Measurements from ENCODE around the gene NEXN.

NEXN gene

DNA sequence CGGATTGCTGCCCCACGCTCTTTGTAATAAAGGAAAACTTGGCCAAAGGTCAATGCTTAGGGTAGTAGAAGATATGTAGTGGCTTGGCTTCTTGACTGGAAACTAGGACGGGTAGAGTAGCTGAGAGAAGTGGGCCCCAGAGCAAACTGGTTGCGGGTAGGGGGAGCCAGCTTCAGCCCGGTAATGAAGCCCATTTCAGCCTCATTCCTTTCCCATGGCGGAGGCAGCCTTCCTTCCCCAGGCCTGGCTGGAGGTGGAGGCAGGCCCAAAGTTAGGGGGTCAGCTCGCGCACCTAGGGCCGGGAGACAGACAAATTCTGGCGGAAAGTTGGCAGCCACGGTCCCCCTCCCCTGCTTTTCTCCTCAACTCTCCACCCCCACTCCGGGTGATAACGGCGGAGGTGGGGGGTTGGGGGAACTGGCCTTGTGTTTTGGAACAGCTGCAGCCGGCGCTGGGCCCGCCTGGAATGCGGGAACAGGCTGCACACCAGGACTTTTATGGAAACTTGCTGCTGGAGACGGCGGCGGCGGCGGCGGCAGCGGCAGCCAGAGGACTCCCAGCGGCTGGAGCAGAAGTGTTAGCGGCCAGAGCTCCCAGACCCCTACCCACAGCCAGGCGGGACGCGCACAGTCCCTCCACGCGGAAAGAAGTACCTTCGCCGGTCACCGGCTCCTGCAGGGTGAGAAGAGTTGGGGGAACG lies at the start of gene NEXN:
TSS of gene NEXN (plus strand) at position 544 of the 700 bp plus-strand sequence. CDS start 27,483 bp downstream, outside the sequence.
- no peak for DNase-seq

DNA sequence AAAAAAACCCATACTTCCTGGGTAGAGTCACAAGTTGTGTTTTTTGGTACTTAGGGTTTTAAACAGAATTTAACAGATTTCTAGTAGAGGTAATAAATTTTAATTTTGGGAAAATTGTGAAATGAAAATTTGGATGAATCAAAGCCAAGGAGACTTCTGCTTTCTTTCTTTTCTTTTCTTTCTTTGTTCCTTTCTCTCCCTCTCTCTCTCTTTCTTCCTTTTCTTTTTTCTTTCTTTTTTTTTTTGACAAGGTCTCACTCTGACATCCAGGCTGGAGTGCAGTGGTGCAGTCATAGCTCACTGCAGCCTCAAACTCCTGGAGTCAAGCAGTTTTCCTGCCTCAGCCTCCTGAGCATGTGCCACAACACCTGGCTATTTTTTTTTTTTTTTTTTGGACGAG lies 46.9 kb upstream of the NEXN start:
- no peak for DNase-seq

DNA sequence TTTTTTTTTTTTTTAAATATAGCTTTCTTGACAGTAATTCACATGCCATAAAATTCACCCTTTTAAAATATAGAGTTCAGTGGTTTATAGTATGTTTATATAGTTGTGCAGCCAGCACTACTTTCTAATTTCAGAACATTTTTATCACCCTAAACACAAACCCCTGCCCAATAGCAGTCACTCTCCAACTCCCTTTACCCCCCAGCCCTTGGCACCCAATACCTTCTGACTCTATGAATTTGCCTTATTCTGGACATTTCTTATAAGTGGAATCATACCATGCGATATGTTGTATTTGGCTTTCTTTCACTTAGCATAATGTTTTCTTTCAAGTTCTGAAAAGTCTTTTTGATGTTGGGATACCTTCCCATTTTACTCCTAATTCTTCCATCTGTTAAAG lies 42.5 kb upstream of the NEXN start:
- no peak for DNase-seq

DNA sequence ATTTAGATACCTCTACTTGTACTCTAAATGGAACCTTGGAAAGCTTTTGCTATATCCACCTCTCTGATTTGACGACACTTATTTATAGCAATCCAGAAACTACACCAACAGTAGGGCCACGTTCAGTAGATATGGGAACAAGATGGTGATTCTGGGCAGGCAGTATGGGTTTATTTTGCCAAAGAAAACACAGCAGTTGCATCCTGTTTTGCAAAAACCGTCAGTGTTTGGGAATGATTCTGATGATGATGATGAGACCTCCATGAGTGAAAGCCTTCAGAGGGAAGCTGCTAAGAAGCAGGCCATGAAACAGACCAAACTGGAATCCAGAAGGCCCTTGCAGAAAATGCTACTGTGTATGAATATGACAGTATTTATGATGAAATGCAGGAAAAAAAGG lies 41.5 kb upstream of the NEXN start:
- no peak for DNase-seq

DNA sequence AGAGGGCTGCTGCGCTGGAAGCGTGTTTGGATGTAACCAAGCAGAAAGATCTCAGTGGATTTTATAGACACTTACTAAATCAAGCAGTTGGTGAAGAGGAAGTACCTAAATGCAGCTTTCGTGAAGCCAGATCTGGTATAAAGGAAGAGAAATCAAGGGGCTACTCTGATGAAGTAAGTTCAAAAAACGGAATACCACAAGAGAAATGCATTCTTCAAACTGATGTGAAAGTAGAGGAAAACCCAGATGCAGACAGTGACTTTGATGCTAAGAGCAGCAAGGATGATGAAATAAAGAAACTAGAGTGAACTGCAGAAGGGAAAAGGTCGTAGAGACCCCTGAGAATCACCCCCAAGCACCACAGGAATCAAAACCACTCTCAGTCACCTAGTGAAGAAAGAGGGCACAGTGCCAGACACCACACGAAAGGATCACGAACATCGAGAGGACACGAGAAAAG lies 40.8 kb upstream of the NEXN start:
- DNase-seq = no peak

DNA sequence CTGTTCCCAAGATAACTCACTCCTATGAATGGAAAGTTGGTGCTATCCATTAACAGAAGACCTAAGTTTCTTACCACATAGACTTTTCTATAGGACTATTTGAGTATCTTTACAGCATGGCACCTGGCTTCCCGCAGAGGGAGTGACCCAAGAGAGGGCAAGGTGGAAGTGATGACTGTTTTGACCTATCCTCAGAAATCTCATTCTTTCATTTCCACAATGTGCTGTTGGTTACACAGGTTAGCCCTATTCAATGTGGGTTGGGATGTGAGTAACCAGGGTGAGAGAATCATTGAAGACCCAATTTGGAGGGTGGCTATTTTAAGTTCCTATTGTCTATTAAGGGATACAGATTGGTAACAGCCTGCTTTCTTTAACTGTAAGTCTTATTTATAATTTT lies 38.3 kb upstream of the NEXN start:
- no peak for DNase-seq

DNA sequence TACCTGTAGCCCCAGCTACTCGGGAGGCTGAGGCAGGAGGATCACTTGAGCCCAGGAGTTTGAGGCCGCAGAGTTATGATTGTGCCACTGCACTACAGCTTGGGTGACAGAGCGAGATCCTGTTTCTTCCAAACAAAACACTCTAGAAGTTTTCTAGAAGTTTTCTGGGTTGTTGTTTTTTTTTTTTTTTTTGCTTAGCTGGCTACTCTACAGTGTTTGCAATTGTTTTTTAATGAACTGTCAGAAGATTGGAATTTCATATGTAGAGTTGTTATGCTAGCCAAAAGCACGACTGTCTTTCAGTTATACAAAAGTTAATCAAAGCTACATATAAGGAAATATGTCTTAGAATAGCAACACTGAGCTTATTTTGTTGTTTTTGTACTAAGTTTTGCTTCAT lies 30.9 kb upstream of the NEXN start:
- no peak for DNase-seq

DNA sequence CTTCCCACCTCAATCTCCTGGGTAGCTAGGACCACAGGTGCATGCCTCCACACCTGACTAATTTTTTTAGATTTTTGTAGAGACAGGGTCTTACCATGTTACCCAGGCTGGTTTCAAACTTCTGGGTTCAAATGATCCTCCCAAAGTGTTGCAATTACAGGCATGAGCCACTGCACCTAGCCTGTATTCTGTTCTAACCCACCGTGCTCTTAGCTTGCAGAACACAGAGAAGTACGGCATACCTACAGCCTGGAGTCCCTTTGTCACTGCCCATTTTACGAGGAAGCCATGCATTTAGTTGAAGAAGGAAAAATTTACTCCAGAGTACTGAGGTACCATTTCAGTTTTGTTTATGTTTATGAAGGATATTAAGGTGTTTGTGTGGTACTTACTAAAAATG lies 29.7 kb upstream of the NEXN start:
- DNase-seq = no peak

DNA sequence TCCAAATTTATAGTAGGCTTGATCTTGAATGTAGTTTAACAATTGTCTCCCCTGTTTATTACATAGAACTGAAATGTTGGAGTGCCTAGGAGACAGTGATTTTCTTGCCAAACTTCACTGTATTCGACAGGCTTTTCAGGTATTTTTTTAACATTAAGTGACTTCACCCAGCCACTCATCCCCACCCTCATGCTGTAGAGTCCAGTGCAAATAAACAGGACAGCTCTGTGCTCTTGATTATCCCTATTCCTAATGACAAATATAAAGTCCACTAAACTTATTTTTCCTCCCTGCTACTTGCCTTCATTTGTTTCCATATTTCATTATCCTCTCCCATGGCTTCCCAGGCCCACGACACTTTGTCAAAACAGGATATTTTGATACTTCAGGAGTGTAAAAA lies 29.2 kb upstream of the NEXN start:
- DNase-seq = no peak

DNA sequence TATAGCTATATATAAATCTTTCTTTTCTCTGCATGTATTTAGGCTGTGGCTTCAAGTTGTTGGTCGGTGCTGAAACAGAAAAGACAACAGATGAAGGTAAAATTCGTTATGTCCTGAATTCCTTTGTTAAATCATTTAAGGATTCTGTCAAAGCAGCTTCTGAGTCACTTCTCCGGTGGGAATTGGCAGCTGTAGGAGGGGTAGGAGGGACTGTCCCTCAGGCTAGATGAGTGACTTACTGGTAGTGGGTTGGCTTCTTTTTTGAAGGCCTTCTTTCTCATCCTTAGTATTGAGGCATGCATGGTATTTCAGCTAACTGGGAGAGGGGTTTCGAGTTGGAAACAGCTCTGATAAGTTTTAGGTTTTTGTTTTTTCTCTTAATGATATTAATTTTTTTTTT lies 22.1 kb upstream of the NEXN start:
- no peak for DNase-seq

DNA sequence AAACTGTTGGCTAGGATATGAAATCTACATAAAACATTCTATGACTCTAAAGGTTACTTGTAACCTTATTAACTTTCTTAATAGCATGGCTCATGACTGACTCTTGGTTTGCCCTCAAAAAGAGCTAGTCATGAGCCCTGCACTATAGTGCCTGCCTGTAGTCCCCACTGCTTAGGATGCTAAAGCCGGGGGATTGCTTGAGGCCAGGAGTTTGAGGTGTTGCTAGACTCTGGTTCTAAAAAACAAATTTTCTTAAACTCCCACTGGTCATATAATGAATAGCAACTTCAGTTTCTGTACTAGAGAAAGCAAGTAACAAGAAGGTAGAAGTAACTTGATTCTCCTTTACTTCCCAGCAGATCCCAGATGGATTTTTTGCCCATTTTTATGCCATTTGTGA lies 15.8 kb upstream of the NEXN start:
- DNase-seq = no peak

DNA sequence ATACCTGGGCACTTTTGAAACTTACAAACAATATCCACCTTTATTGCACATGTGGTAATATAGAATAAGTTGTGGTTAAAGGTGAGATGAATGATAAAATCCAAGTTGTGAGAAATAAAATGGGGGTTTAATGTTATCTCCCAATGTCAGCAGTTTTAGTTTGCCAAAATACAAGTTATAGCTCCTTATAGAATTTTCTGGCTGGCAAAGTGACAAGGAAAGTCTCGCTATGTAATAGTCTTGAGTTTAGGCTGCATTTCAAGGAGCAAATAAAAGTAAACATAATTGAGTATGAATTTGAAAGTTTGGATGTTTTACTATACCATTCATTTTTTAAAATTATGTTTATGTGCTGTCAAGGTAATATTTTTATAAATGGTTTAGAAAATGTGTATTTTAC lies 15.0 kb upstream of the NEXN start:
- no peak for DNase-seq

DNA sequence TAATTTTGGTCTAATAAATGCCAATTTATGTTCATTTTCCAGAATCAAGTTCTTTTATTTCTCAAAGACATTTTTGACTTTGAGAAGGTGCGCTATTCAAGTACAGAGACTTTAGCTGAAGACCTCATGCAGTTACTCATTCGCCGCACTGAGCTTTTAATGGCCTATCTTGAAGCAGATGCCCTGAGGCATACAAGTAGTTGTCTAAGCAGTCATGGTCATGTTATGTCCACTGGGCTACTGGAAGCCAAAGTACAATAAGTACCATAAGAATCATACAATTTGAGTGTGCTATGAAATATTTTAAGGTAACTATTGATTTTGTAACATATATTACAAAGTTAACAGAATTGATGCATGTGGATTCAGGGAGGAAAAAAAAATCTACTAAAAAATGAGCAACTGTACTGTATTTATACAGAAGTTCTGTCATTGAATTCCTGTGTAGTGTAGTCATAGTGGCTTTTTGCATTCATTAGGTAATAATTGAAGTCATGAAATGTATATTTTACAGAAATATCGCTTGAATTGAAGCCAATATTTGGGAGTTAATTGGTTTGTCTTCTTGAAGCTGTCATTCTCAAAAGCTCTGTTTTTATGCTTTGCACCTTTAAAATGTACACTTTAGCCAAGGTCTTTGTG lies 13.5 kb upstream of the NEXN start:
- DNase-seq = no peak

DNA sequence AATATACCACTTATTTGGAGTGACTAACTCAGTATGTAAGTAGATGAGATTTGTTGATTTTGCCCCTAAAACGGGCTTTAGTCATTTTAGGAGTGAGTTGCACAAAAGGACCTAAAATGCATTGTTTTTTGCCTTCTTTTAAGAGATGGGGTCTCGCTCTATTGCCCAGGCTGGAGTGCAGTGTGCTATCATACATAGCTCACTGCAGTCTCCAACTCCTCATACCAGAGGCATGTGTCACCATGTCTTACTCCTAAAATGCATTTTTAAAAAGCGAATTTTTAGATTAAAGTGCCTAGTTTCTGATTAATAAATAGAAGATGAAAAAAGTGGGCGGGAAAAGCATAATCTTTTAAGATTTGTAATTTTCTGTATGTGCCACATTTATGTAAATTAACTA lies 11.5 kb upstream of the NEXN start:
- DNase-seq = no peak

DNA sequence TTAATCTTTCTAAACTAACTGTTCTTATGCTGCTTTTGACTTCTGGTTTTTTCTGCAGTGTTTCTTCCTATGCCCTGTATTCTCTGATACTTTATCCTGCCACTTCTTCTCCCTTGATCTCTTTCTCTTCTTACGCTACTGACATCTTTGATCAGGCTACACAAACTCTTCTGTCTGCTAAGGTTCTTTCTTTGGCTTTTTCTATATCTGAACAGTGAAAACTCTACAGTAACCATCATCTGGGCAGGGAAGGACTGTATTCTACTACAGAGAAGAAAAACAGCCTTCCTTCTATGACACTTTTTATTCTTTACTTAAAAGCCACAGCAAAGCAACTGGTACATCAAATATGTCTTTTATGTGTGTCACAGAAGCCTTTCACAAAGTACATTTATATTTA lies 7.4 kb upstream of the NEXN start:
- no peak for DNase-seq

DNA sequence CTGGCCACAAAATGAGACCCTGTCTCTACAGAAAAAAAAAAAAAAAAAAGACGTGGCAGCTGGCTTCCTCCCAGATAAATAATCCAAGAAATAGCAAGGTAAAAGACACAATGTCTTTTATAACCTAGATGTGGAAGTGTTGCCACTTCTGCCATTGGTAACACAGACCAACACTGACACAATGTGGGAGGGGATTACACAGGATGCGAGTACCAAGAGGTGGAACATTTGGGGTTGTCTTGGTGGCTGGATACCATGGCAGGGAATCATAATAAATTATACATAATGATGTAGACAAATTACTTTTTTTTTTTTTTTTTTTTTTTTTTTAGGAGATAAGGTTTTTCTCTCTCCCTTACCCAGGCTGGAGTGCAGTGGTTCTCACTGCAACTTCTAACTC lies 6.0 kb upstream of the NEXN start:
- no peak for DNase-seq

DNA sequence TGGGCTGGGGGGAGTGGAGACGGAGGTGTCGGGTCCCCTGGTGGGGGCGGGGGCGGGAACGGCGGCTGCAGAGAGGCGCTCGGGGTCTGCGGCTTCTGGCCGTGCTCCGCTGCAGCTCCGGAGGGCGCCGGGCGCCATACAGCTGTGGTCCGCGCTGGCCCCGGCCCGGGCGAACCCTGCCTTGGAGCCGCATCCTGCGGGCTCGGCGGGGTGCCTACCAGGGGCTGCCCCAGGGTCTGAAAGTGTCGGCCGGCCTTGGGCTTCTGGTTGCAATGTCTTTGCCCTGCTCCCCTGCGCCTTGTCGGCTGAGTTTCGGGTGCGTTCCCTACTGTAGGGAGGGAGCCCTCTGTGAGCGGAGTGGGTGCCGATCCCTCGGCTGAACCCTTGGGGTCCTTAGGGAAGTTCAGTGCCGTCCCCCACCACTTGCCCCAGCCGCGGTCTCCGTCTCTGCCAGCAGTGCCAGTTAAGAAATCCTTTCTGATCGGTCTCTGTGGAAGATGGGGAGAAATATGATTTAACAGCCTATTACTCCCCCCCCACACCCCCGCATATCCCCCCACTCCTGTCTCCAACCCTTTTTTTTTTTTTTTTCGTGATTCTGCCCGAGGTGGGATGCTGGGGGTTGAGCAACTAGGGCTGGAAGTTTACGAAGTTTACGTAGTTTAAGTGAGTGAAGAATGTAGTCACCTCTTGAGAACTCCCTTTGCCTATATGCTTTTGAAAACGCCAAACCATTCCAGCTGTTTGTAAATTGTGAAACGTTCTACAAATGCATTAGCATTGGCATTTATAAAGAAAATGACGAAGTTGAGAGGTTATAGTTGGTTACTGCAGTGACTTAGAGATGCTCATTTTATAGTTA lies 588 bp downstream of the NEXN start:
- no peak for DNase-seq

DNA sequence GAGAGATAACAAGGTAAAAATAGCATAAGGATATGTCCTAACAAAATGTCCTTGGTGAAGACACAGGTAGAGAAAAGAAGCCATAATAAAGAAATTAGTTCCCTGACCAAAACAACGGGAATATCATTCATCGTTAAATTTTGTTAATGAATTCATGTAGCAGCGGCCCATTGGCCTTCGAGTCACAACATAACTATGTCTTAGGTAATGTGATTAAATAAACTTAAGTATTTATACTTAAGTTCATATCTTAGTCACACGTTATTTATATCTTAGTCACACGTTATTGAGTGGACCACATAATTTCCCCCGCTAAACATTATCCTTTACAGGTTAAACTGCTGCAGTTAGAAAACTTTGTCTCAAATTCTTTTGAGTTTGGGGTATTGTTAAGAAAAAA lies 1.2 kb downstream of the NEXN start:
- DNase-seq = no peak

DNA sequence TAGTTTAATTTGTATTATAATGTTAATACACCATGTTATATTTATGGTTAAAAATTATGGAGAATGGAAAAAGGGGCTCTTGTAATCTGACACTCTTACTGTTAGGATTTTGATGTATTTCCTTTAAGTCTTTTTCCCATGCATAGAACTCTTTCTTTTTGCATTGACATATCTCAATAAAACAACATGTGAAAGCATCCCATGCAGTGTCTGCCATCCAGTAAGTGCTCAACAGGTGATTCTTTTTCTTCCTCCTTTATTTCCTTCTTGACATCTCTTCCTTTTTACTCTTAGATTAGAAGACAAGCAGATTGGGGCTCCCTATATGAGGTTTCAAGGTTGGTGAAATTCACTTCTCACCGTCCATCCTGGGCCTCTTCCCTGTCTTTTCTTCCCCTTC lies 2.8 kb downstream of the NEXN start:
- DNase-seq = no peak

DNA sequence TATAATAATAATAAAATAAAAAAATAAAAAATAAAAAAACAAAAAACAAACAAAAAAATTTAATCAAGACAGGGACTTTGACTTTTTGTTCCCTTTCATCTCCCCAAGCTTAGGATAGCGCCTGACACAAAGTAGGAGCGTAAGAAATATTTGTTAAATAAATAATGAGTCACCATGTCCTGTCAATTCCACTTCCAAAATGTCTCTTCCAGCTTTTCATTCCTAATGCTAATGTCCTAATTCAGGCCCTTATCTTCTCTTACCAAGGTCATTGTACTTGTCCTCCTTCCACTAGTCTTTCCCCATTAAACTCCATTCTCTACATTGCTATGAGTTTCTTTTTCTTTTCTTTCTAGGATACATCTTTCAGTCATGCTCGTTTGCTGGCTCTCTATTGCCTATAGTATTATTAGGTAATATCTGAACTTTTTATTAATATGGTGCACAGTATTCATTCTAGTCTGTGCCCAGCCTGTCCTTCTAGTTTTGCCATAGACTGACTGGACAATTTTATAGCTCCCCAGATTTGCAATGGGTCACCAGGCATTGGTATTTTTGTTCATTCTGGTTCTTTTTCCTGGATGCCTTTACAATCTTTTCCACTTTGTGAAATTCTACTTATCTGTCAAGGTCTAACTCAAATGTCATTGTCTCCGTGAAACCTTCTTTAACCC lies 11.4 kb downstream of the NEXN start:
- no peak for DNase-seq

DNA sequence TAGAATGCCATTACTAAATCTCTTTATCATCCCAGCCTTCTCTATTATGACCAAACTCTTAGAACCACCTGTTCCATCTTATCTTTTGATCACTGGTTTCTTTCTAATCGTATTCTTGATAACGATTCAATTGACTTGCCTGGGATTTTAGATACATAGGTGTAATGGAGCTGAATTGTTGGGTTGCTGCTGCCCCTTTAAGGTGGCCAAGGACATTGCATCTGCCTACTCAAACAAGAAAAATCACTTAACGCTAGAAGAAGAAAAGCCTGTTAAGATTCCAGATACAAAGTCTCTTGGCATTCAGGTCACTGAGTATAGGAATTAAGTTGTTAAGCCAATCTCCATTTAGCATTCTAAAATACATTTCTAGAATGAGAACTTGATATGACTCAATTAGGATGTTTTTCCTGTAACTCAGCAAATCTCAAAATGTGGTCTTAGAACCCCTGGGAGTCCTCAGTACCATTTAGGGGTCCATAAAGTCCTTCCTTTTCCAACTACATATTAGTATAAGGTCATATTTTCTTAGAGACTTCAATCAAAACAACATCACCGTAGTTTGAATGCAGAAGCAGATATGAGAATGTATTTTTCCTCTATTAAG lies 12.4 kb downstream of the NEXN start:
- no peak for DNase-seq

DNA sequence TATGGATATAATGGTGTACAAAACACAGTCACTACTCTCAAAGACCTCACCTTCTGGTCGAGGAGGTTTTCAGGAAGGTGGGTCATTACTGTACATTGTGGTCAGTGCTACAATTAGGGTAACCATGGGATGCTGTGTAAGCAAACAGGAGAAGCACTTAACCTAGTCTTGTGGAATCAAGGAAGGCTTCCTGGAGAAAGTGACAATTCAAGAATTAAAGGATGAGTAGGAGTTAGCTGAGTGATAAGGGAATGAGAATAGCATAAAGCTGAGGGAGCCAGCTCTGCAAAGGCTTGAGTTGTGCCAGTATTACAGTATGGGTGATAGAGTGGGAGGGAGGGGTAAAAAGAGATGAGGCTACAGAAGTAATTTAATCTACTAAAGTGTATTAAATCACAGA lies 17.2 kb downstream of the NEXN start:
- DNase-seq = no peak

DNA sequence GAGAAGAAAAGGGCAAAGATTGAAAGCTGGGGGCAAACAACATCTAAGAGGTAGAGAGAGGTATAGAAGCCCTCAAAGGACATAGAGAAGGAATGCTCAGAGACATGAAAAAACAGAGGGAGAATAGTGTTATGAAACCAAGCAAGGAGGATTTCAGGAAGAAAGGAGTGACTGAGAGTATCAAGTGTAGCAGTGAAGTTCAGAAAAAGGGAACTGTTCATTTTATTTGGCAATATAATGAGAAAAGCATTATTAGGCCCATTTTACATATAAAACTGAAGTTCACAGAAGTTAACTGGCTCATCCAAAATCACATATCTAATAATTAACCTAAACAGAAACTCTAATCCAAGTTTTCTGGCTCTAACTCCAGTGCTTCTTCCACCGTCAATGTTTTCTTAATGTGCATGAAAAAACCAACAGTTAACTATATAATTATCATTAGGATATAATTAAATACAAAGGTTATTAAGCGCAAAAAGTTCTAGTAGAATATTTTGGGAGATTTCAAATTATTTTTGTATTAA lies 17.7 kb downstream of the NEXN start:
- DNase-seq = no peak
